ENCODE measurements around the gene LCOR. TPM values are rescaled to one million over a fixed set of nuclear protein-coding genes. Genes with fewer than 3 reads are reported as not detected.

LCOR gene
- polyA plus RNA-seq, 1 donor from 2014 or later = 19.8 TPM

GRCh38 chr10:96891840-96892239 lies 59.7 kb downstream of the LCOR start:
- Mint-ChIP-seq H3K27ac (no peak overlapping the region), H3K27me3 (no peaks in the 10 kb centered on the region), H3K9me3 (peaks cover 0 to 13% (median 4%) of the 10 kb centered on the region in 3 donors), H3K36me3 (peaks cover 29% of the 10 kb centered on the region), H3K4me1 (peaks cover 25 to 37% (median 35%) of the 10 kb centered on the region in 3 donors), H3K4me3 (no peak overlapping the region)

- Mint-ChIP-seq H3K27ac (no peak overlapping the region), H3K9me3 (peaks cover 0 to 9% (median 4%) of the 10 kb centered on the region in 3 donors), H3K4me1 (peaks cover 33 to 40% (median 38%) of the 10 kb centered on the region in 3 donors), H3K4me3 (no peak overlapping the region), H3K36me3 (peaks cover 16% of the 10 kb centered on the region), H3K27me3 (no peaks in the 10 kb centered on the region)
Observed at GRCh38 chr10:96895662-96896424, 63.7 kb downstream of the LCOR start.

- H3K4me1 Mint-ChIP-seq = peaks cover 31 to 46% (median 34%) of the 10 kb centered on the region in 3 donors
- H3K27me3 Mint-ChIP-seq = no peaks in the 10 kb centered on the region
- peak overlapping the region in 1 of 4 donors; percentile 11 for H3K4me3 Mint-ChIP-seq
- peaks cover 10% of the 10 kb centered on the region for H3K36me3 Mint-ChIP-seq
- H3K9me3 Mint-ChIP-seq = peaks cover 0 to 7% (median 2%) of the 10 kb centered on the region in 3 donors
- H3K27ac Mint-ChIP-seq = peak overlapping the region in 1 of 3 donors; percentile 83
Observed at GRCh38 chr10:96896884-96897589, 64.9 kb downstream of the LCOR start.

- H3K36me3 Mint-ChIP-seq = peaks cover 2% of the 10 kb centered on the region
- H3K4me3 Mint-ChIP-seq = no peak overlapping the region
- no peaks in the 10 kb centered on the region for H3K27me3 Mint-ChIP-seq
Observed at GRCh38 chr10:96902117-96902516, 70.0 kb downstream of the LCOR start.

GRCh38 chr10:96902731-96903358 lies 70.7 kb downstream of the LCOR start:
- peaks cover 2% of the 10 kb centered on the region for H3K36me3 Mint-ChIP-seq
- H3K9me3 Mint-ChIP-seq = no peaks in the 10 kb centered on the region
- H3K4me1 Mint-ChIP-seq = peaks cover 27 to 48% (median 45%) of the 10 kb centered on the region in 3 donors
- H3K27me3 Mint-ChIP-seq = no peaks in the 10 kb centered on the region
- H3K4me3 Mint-ChIP-seq = no peak overlapping the region
- H3K27ac Mint-ChIP-seq = peak overlapping the region in 1 of 3 donors; percentile 54

More at GRCh38 chr10:96902117-96902516, 70.0 kb downstream of the LCOR start:
- no peaks in the 10 kb centered on the region for H3K9me3 Mint-ChIP-seq
- no peak overlapping the region for H3K27ac Mint-ChIP-seq
- peaks cover 30 to 52% (median 48%) of the 10 kb centered on the region in 3 donors for H3K4me1 Mint-ChIP-seq

- Mint-ChIP-seq H3K27me3 (no peaks in the 10 kb centered on the region), H3K27ac (peak overlapping the region in 2 of 3 donors; percentile 41 to 79), H3K36me3 (no peaks in the 10 kb centered on the region), H3K4me1 (peaks cover 21 to 38% (median 36%) of the 10 kb centered on the region in 3 donors), H3K4me3 (no peak overlapping the region), H3K9me3 (no peaks in the 10 kb centered on the region)
Observed at GRCh38 chr10:96904648-96905047, 72.5 kb downstream of the LCOR start.

- peaks cover 4% of the 10 kb centered on the region for H3K36me3 Mint-ChIP-seq
- no peak overlapping the region for H3K4me3 Mint-ChIP-seq
- H3K4me1 Mint-ChIP-seq = peaks cover 21 to 41% (median 37%) of the 10 kb centered on the region in 3 donors
- H3K27ac Mint-ChIP-seq = peak overlapping the region in 1 of 3 donors; percentile 71
- H3K27me3 Mint-ChIP-seq = no peaks in the 10 kb centered on the region
- H3K9me3 Mint-ChIP-seq = no peaks in the 10 kb centered on the region
Observed at GRCh38 chr10:96906864-96907263, 74.8 kb downstream of the LCOR start.

- Mint-ChIP-seq H3K9me3 (no peaks in the 10 kb centered on the region), H3K36me3 (peaks cover 8% of the 10 kb centered on the region), H3K4me1 (peaks cover 8 to 25% (median 16%) of the 10 kb centered on the region in 3 donors), H3K27me3 (no peaks in the 10 kb centered on the region), H3K27ac (peak overlapping the region in 1 of 3 donors; percentile 15), H3K4me3 (no peak overlapping the region)
Observed at GRCh38 chr10:96910488-96911395, 78.6 kb downstream of the LCOR start.

- Mint-ChIP-seq H3K27me3 (no peaks in the 10 kb centered on the region), H3K4me1 (peaks cover 8 to 22% (median 14%) of the 10 kb centered on the region in 3 donors), H3K36me3 (peaks cover 11% of the 10 kb centered on the region), H3K27ac (no peak overlapping the region), H3K4me3 (no peak overlapping the region), H3K9me3 (no peaks in the 10 kb centered on the region)
Observed at GRCh38 chr10:96912405-96912804, 80.3 kb downstream of the LCOR start.

- Mint-ChIP-seq H3K9me3 (no peaks in the 10 kb centered on the region), H3K27ac (no peak overlapping the region), H3K27me3 (no peaks in the 10 kb centered on the region), H3K4me3 (no peak overlapping the region), H3K36me3 (peaks cover 11% of the 10 kb centered on the region), H3K4me1 (peaks cover 10 to 31% (median 26%) of the 10 kb centered on the region in 3 donors)
Observed at GRCh38 chr10:96913906-96914305, 81.8 kb downstream of the LCOR start.

- H3K4me1 Mint-ChIP-seq = peaks cover 14 to 36% (median 33%) of the 10 kb centered on the region in 3 donors
- H3K36me3 Mint-ChIP-seq = peaks cover 9% of the 10 kb centered on the region
- no peak overlapping the region for H3K27ac Mint-ChIP-seq
- no peaks in the 10 kb centered on the region for H3K27me3 Mint-ChIP-seq
- H3K4me3 Mint-ChIP-seq = no peak overlapping the region
- H3K9me3 Mint-ChIP-seq = no peaks in the 10 kb centered on the region
Observed at GRCh38 chr10:96917628-96918027, 85.5 kb downstream of the LCOR start.

GRCh38 chr10:96918214-96919002 lies 86.3 kb downstream of the LCOR start:
- Mint-ChIP-seq H3K4me1 (peaks cover 14 to 32% (median 31%) of the 10 kb centered on the region in 3 donors), H3K36me3 (peaks cover 6% of the 10 kb centered on the region), H3K27ac (peak overlapping the region in 1 of 3 donors; percentile 4), H3K9me3 (no peaks in the 10 kb centered on the region), H3K27me3 (no peaks in the 10 kb centered on the region), H3K4me3 (no peak overlapping the region)

GRCh38 chr10:96919785-96920430 lies 87.8 kb downstream of the LCOR start:
- no peaks in the 10 kb centered on the region for H3K9me3 Mint-ChIP-seq
- H3K4me1 Mint-ChIP-seq = peaks cover 14 to 34% (median 31%) of the 10 kb centered on the region in 3 donors
- peaks cover 8% of the 10 kb centered on the region for H3K36me3 Mint-ChIP-seq
- no peak overlapping the region for H3K27ac Mint-ChIP-seq
- no peaks in the 10 kb centered on the region for H3K27me3 Mint-ChIP-seq
- H3K4me3 Mint-ChIP-seq = peak overlapping the region in 1 of 4 donors; percentile 59

Measured in IgD-negative memory B cell (primary cell).